Lower leg skin (tissue), 4 donors: ENCODE data around the gene MGAT3. TPM values are rescaled to one million over a fixed set of nuclear protein-coding genes. Genes with fewer than 3 reads are reported as not detected.

Source experiments
- DNase-seq, 2 donors: peaks; one replicate each; pipeline ENCODE4 v3.0.0-alpha.2; 2019; ENCODE audit warnings: low spot score in 2 of 2
- H3K4me3 ChIP-seq: fragments of 200-600 bp; sonication (generic); 2 replicates; pipeline ENCODE4 v1.5.1; 2017; ENCODE audit warnings: mild to moderate bottlenecking, low read depth; ENCODE audit not compliant: poor library complexity, severe bottlenecking
- POLR2A ChIP-seq, 2 donors: fragments of 450-650 bp; IDR thresholded peaks; one replicate each; pipeline ENCODE4 v1.6.1; 2016 to 2017; ENCODE audit warnings: antibody characterized with exemption in 2 of 2, mild to moderate bottlenecking in 1 of 2, moderate library complexity in 1 of 2
- WGBS, 2 donors: methylation state at CpG; one replicate each; pipeline ENCODE4 v1.1.5; 2018; 5-methylcytosine and 5-hydroxymethylcytosine counted together
- intact Hi-C: fragments of 100-400 bp; cut with DNase I; formaldehyde crosslinking; loops from one replicate; pipeline ENCODE4 v1.15.0; 2023; ENCODE audit warnings: low total_unique reads
- total RNA-seq, 4 donors: library from RNA; depleted of rRNA; stranded (reverse); fragments of >200 nt; gene quantifications; one replicate each; pipeline ENCODE4 v1.1.0, GENCODE V29; 2016
- TF ChIP-seq, protein P1 (sequence below), 3 donors: fragments of 450-650 bp; IDR thresholded peaks; one replicate each; pipeline ENCODE4 v1.5.1; 2016; ENCODE audit warnings: antibody characterized with exemption in 3 of 3, mild to moderate bottlenecking in 3 of 3, moderate library complexity in 2 of 3

Gene MGAT3
- total RNA-seq, 4 donors from 2014 or later: 1.2 to 5.5 (median 3.2) TPM

DNA sequence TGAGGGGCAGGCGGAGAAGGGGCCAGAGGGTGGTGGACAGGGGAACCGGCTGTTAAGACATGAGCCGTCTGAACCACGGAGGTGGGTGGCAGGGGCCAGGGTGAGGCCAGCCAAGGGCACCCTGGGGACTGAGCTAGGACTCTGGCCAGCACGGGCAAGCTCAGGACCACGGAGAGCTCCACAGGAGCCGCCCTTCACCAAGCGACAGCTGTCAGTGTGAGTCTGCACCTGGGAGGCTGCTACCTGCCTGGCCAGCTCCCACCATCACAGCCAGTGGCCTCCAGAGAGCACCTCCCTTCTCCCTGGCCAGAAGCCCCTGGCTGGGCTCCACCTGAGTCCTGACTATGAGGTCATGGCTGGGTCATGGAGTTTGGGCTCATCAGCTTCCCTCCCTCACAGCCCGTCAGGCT is 21.6 kb downstream of the MGAT3 start:
- intact Hi-C loops: no loop called here
- DNase-seq: no peak
- no peak overlapping the region for H3K4me3 ChIP-seq
- 48 to 61% methylated on average over 9 of the region's 9 CpGs for WGBS, 2 donors
- TF ChIP-seq, protein P1, sequence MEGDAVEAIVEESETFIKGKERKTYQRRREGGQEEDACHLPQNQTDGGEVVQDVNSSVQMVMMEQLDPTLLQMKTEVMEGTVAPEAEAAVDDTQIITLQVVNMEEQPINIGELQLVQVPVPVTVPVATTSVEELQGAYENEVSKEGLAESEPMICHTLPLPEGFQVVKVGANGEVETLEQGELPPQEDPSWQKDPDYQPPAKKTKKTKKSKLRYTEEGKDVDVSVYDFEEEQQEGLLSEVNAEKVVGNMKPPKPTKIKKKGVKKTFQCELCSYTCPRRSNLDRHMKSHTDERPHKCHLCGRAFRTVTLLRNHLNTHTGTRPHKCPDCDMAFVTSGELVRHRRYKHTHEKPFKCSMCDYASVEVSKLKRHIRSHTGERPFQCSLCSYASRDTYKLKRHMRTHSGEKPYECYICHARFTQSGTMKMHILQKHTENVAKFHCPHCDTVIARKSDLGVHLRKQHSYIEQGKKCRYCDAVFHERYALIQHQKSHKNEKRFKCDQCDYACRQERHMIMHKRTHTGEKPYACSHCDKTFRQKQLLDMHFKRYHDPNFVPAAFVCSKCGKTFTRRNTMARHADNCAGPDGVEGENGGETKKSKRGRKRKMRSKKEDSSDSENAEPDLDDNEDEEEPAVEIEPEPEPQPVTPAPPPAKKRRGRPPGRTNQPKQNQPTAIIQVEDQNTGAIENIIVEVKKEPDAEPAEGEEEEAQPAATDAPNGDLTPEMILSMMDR (IDR thresholded peaks at IDR 0.05): no peak
- no peak for TF ChIP-seq POLR2A (IDR thresholded peaks at IDR 0.05)

DNA sequence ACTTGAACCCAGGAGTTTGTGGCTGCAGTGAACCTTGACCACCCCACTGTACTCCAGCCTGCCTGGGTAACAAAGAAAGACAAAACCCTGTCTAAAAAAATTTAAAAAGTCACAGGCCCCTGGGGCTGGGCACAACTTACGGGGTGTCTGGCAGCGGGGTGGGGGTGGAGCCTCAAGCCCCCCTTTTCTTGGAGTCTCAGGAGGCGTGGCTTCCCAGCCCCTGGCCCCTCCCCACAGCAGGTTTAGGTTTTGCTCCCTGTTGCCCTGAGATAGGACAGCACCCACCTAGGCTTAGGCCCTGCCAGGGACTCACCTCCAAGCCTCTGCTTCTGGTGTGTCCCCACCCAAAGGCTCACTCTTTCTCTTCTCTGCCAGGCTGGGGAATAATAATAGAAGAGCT is 22.4 kb downstream of the MGAT3 start:
- no peak overlapping the region for H3K4me3 ChIP-seq
- 71 to 78% methylated on average over 3 of the region's 3 CpGs for WGBS, 2 donors
- no peak for DNase-seq
- intact Hi-C loops: no loop called here
- TF ChIP-seq, protein P1 (IDR thresholded peaks at IDR 0.05): no peak
- TF ChIP-seq POLR2A (IDR thresholded peaks at IDR 0.05): no peak

DNA sequence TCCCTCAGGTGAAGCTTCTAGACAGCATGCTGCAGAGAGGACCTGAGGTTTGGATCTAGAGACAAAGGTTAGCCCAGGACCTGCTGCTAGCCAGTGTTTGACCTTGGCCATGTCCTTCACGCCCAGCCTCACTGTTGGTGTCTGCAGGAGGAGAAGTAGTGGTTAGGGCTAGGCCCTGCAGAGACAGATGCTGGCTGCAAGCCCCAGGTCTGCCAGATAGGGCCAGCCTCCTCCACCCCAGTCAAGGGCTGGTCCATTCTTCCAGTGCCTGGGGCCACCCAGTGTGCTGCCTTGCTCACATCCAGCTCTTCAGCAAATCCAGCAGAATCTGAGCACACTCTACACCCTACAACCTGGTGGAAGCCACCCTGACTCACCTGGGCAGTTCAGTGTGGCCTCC is 23.7 kb downstream of the MGAT3 start:
- intact Hi-C loops: no loop called here
- TF ChIP-seq POLR2A (IDR thresholded peaks at IDR 0.05): no peak
- TF ChIP-seq, protein P1 (IDR thresholded peaks at IDR 0.05): no peak
- 67 to 100% methylated on average over 1 of the region's 1 CpG for WGBS, 2 donors
- no peak for DNase-seq
- no peak overlapping the region for H3K4me3 ChIP-seq

DNA sequence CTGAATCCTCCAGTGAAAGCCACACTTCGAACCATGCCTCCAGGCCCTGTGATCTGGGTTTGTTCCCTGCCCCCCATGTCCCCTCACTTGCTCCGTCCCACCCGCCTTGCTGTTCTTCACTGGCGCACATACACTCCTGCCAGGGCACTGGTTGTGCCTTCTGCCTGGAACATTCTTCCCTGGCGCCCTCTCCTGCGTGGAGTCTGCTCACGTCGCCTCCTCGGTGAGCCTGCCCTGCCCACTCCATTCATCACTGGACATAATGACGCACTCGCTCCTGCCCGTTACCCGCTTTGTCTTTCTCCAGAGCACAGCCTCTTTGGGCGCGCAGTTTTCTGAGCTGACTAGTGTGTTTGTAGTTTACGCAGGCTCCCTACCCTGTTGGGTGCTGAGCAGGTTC is 24.2 kb downstream of the MGAT3 start:
- WGBS, 2 donors: 89 to 93% methylated on average over 16 of the region's 16 CpGs
- intact Hi-C loops: no loop called here
- no peak for DNase-seq
- no peak for TF ChIP-seq POLR2A (IDR thresholded peaks at IDR 0.05)
- TF ChIP-seq, protein P1 (IDR thresholded peaks at IDR 0.05): no peak
- no peak overlapping the region for H3K4me3 ChIP-seq

DNA sequence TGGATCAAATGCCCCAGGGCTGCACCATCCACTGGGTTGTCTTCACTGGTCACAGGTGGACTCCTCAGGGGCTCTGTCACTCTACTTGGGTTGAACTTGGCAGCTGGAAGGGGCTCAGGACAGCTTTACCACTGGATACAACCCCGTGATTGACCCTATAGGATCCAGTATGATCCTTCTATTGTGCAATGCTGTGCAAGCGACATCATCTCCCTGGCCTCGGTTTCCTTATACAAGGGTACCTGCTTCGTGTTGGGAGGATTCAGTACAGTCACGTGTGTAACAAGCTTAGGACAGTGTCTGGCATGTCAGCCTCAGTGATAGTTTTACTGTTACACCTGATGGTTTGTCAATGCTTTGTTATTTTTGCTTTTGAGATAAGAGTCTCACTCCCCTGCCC is 24.8 kb downstream of the MGAT3 start:
- no peak overlapping the region for H3K4me3 ChIP-seq
- TF ChIP-seq, protein P1 (IDR thresholded peaks at IDR 0.05): no peak
- TF ChIP-seq POLR2A (IDR thresholded peaks at IDR 0.05): no peak
- intact Hi-C loops: no loop called here
- DNase-seq: no peak
- WGBS, 2 donors: 91 to 94% methylated on average over 5 of the region's 5 CpGs

DNA sequence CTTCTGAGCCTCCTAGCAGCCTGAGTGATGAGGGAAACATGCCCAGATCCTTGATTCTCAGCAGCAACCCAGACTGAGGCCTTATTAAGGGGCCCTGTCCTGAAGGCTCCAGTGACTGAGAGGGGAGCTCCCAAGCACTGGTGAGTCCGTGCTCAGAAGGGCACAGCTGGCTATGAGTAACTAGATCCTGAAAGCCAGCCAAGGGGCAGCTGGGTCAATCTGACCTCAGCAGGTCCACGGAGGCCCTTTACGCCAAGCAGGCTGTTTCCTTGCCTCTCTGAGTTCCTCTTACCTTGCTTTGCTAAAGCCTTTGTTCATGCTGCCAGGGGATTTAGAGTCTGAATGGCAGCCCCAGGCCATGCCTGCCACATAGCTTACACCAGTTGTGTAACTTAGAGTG is 26.0 kb downstream of the MGAT3 start:
- DNase-seq: no peak
- intact Hi-C loops: no loop called here
- TF ChIP-seq POLR2A (IDR thresholded peaks at IDR 0.05): no peak
- TF ChIP-seq, protein P1 (IDR thresholded peaks at IDR 0.05): no peak
- H3K4me3 ChIP-seq: no peak overlapping the region
- whole genome bisulfite sequencing, 2 donors: 59 to 79% methylated on average over 3 of the region's 3 CpGs
